Activated CD4-positive, alpha-beta memory T cell treated with anti-CD3 and anti-CD28 coated beads for 36 hours (primary cell): Measurements from ENCODE around the gene DOCK2. TPM values are rescaled to one million over a fixed set of nuclear protein-coding genes. Genes with fewer than 3 reads are reported as not detected.

Experiments used
- CTCF ChIA-PET: fragments of 350-600 bp; sonication (Branson Sonifier 250); formaldehyde crosslinking; loops from one replicate; lab custom pipeline; 2021; ENCODE audit warnings: antibody characterized with exemption, inconsistent platforms; lab: Charles Lee
- POLR2A ChIA-PET: fragments of 350-600 bp; sonication (Branson Sonifier 250); formaldehyde crosslinking; loops from one replicate; lab custom pipeline; 2021; ENCODE audit warnings: antibody characterized with exemption; lab: Charles Lee
- DNase-seq: peaks from one replicate; pipeline ENCODE4 v3.0.0-alpha.2; 2020
- H3K27ac Mint-ChIP-seq: one replicate; pipeline ENCODE4 v1.8.0; 2021; ENCODE audit warnings: mixed read lengths
- H3K27me3 Mint-ChIP-seq: one replicate; pipeline ENCODE4 v1.8.0; 2021; ENCODE audit warnings: mixed read lengths
- H3K36me3 Mint-ChIP-seq: one replicate; pipeline ENCODE4 v1.8.0; 2021; ENCODE audit warnings: mixed read lengths
- H3K4me1 Mint-ChIP-seq: one replicate; pipeline ENCODE4 v1.8.0; 2021; ENCODE audit warnings: low read depth, mixed read lengths
- H3K4me3 Mint-ChIP-seq: one replicate; pipeline ENCODE4 v1.8.0; 2021; ENCODE audit warnings: mild to moderate bottlenecking, mixed read lengths
- H3K9me3 Mint-ChIP-seq: one replicate; pipeline ENCODE4 v1.8.0; 2021; ENCODE audit warnings: mixed read lengths
- intact Hi-C: fragments of 100-400 bp; cut with micrococcal nuclease; formaldehyde crosslinking; loops from one replicate; pipeline ENCODE4 v1.15.1; 2023
- total RNA-seq, 2 experiments: library from RNA; stranded (reverse); gene quantifications; one replicate each; pipeline ENCODE4 v1.2.3, GENCODE V29; 2021

The DOCK2 gene
- total RNA-seq, 2 experiments from 2014 or later, result 191 to 205 TPM

DNA sequence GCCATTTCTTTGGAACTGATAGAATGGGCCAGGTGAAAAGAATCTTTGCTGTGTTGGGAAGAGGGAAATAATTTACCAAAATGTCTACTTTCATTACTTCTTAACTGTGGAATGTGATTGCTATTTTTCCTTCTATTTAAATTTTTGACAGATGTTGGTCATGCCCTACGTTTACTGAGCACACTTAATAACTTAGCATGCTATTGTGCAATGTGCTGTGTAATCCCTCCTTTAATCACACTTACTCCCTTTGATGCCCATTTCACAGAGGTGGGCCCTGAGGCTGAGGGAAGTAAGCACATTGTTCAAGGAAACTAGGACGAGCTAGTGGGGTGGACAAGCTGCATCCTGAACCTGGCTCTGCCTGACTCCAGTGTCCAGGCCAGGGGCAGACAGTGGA is 391.0 kb downstream of the DOCK2 start:
- CTCF ChIA-PET, result no interaction called here
- Mint-ChIP-seq H3K4me1 (no peaks in the 10 kb centered on the region), H3K36me3 (peaks cover 49% of the 10 kb centered on the region), H3K27ac (no peak overlapping the region), H3K4me3 (no peak overlapping the region), H3K27me3 (no peaks in the 10 kb centered on the region), H3K9me3 (no peaks in the 10 kb centered on the region)
- POLR2A ChIA-PET, result no interaction called here
- DNase-seq, result no peak
- intact Hi-C loops, result no loop called here

DNA sequence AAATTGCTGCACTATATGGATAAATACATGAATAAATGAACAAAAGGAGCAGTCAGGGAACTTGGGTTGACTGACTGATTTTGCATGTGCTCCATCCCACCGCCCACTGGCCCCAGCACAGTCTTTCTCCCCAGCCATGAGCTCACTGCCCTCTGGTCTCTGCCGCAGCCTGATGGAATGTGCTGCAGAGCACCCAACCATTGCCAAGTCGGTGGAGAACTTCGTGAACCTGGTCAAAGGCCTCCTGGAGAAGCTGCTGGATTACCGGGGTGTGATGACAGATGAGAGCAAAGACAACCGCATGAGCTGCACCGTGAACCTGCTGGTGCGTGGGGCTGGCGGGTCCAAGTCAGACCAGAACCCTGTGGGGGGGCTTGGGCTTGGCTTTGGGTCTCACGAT is 397.2 kb downstream of the DOCK2 start:
- intact Hi-C loops, result no loop called here
- H3K36me3 Mint-ChIP-seq, result peaks cover 37% of the 10 kb centered on the region
- no peaks in the 10 kb centered on the region for H3K27me3 Mint-ChIP-seq
- DNase-seq, result no peak
- ChIA-PET POLR2A (no interaction called here), CTCF (no interaction called here)
- H3K9me3 Mint-ChIP-seq, result no peaks in the 10 kb centered on the region
- no peaks in the 10 kb centered on the region for H3K4me1 Mint-ChIP-seq
- H3K27ac Mint-ChIP-seq, result no peak overlapping the region
- no peak overlapping the region for H3K4me3 Mint-ChIP-seq

DNA sequence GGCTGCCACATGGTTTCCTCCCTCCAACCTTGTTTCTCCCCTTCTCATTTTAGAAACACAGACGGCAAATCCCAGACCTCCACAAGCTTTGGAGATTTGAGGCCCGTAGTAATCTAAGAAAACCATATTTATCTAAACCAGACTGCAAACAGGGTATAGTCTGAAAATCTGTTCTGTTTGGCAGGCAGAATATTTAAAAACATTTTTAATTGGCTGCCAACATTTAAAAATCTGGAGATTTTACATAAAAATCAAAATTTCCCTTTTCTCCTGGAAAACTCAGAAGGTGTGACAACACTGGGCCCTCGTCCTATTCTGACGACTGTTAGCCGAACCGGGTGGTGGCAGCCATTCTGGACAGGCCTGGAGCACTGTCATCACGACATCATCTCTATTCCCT is 401.2 kb downstream of the DOCK2 start:
- H3K4me1 Mint-ChIP-seq, result peaks cover 3% of the 10 kb centered on the region
- H3K36me3 Mint-ChIP-seq, result peaks cover 41% of the 10 kb centered on the region
- H3K4me3 Mint-ChIP-seq, result no peak overlapping the region
- no peaks in the 10 kb centered on the region for H3K27me3 Mint-ChIP-seq
- DNase-seq, result no peak
- ChIA-PET POLR2A (no interaction called here), CTCF (no interaction called here)
- intact Hi-C loops, result no loop called here
- no peak overlapping the region for H3K27ac Mint-ChIP-seq
- H3K9me3 Mint-ChIP-seq, result no peaks in the 10 kb centered on the region

- POLR2A ChIA-PET, result no interaction called here
- Mint-ChIP-seq H3K27me3 (no peaks in the 10 kb centered on the region), H3K9me3 (no peaks in the 10 kb centered on the region), H3K4me3 (no peak overlapping the region), H3K36me3 (peaks cover 46% of the 10 kb centered on the region), H3K27ac (no peak overlapping the region), H3K4me1 (peaks cover 4% of the 10 kb centered on the region)
- intact Hi-C loops, result no loop called here
- no peak for DNase-seq
- CTCF ChIA-PET, result interaction anchor here (1.9 kb wide), 1 partner anchor 31 kb away, joined by 5 read pairs; no protein-coding TSS in a partner anchor
These were observed 402.8 kb downstream of the DOCK2 start for GRCh38 chr5:170039830-170040229.

- H3K27me3 Mint-ChIP-seq, result no peaks in the 10 kb centered on the region
- intact Hi-C loops, result no loop called here
These were observed 409.2 kb downstream of the DOCK2 start for GRCh38 chr5:170046241-170046640.

DNA sequence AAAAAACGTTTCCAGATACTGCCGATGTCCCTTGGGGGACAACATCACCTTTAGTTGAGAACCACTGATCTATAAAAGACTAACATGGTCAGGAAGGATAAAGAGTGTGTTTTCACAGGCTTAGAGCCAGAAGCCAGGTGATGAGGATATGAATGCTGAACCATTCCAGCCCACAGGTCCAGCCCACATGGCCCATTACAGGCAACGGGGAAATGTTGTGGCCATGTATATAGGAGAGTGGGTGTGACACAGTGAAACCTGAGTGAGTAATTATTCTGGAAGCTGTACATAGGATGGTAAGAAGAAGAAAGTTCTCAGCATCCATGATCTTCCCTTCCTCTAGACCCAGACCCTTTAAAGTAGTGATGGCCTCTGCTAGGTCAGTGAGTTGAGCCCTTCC is 412.6 kb downstream of the DOCK2 start:
- peaks cover 65% of the 10 kb centered on the region for H3K36me3 Mint-ChIP-seq
- H3K4me3 Mint-ChIP-seq, result no peak overlapping the region
- H3K27me3 Mint-ChIP-seq, result no peaks in the 10 kb centered on the region
- intact Hi-C loops, result no loop called here
- no peaks in the 10 kb centered on the region for H3K4me1 Mint-ChIP-seq
- H3K9me3 Mint-ChIP-seq, result no peaks in the 10 kb centered on the region
- CTCF ChIA-PET, result interaction anchor here (2.0 kb wide), 1 partner anchor 21 kb away, joined by 6 read pairs; no protein-coding TSS in a partner anchor
- no peak overlapping the region for H3K27ac Mint-ChIP-seq
- DNase-seq, result no peak
- POLR2A ChIA-PET, result no interaction called here

More at GRCh38 chr5:170046241-170046640, 409.2 kb downstream of the DOCK2 start:
- H3K4me3 Mint-ChIP-seq, result no peak overlapping the region
- H3K4me1 Mint-ChIP-seq, result peaks cover 4% of the 10 kb centered on the region
- ChIA-PET POLR2A (no interaction called here), CTCF (interaction anchor here (1.2 kb wide), 1 partner anchor 138 kb away, joined by 3 read pairs; no protein-coding TSS in a partner anchor)
- no peak overlapping the region for H3K27ac Mint-ChIP-seq
- no peak for DNase-seq
- H3K9me3 Mint-ChIP-seq, result no peaks in the 10 kb centered on the region
- H3K36me3 Mint-ChIP-seq, result peaks cover 61% of the 10 kb centered on the region

- CTCF ChIA-PET, result no interaction called here
- H3K27ac Mint-ChIP-seq, result no peak overlapping the region
- no peak overlapping the region for H3K4me3 Mint-ChIP-seq
- peaks cover 4% of the 10 kb centered on the region for H3K9me3 Mint-ChIP-seq
- intact Hi-C loops, result no loop called here
- DNase-seq, result no peak
- no peaks in the 10 kb centered on the region for H3K4me1 Mint-ChIP-seq
- H3K36me3 Mint-ChIP-seq, result peaks cover 82% of the 10 kb centered on the region
- POLR2A ChIA-PET, result no interaction called here
- no peaks in the 10 kb centered on the region for H3K27me3 Mint-ChIP-seq
These were observed 416.8 kb downstream of the DOCK2 start for GRCh38 chr5:170053896-170054295.

DNA sequence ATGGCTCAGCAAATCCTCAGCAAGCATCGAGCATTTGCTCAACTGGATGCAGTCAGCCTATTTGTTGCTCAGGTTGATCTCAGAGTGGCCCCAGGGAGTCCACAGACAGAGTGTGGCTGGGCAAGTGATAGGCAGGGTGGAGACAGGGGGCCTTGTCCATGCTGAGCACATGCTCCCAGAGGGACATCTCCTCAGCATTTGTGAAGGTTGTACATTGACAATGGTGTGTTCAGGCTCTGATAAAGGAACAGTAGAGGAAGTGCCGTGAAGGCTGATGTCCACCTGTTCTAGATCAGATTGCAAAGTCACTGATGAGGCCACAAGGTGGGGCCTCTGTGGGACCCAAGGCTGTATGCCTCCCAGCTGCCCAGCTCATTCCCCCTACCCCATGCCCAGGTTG is 418.5 kb downstream of the DOCK2 start:
- no peak overlapping the region for H3K4me3 Mint-ChIP-seq
- H3K27ac Mint-ChIP-seq, result no peak overlapping the region
- DNase-seq, result no peak
- H3K27me3 Mint-ChIP-seq, result no peaks in the 10 kb centered on the region
- peaks cover 7% of the 10 kb centered on the region for H3K9me3 Mint-ChIP-seq
- H3K36me3 Mint-ChIP-seq, result peaks cover 74% of the 10 kb centered on the region
- intact Hi-C loops, result no loop called here
- H3K4me1 Mint-ChIP-seq, result no peaks in the 10 kb centered on the region
- ChIA-PET POLR2A (no interaction called here), CTCF (no interaction called here)

DNA sequence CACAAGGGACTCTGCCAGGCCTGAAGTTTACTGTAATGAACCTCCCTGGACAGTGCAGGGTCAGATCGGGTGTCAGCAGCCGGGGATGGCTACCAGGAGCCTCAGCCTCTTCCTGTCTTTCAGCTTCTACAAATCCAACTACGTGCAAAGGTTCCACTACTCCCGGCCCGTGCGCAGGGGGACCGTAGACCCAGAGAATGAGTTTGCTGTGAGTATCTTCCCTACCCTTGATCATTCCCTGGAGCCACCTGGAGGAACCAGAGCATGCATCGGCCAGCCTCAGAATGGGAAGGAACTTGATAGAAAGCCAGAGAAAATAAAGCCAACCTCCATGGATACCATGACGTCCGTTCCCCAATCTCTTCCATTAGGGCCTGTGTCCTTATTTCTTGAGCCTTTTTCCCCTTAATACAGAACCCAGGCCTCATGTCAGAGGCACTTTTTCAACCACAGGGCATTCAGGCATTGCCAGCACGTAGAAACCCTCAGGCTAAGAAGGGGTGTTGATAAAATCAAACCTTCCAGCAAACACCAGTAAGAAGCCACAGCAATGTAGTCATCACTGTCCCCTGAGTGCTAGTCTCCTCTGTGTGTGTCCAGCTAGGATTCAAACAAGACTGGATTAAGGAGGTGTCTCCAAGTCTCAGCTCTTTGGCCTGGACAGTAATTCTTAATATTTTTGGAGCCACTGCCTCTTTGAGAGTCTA is 419.6 kb downstream of the DOCK2 start:
- H3K27ac Mint-ChIP-seq, result no peak overlapping the region
- H3K4me1 Mint-ChIP-seq, result no peaks in the 10 kb centered on the region
- H3K36me3 Mint-ChIP-seq, result peaks cover 73% of the 10 kb centered on the region
- H3K27me3 Mint-ChIP-seq, result no peaks in the 10 kb centered on the region
- no peak for DNase-seq
- CTCF ChIA-PET, result no interaction called here
- intact Hi-C loops, result no loop called here
- POLR2A ChIA-PET, result no interaction called here
- H3K9me3 Mint-ChIP-seq, result peaks cover 7% of the 10 kb centered on the region
- no peak overlapping the region for H3K4me3 Mint-ChIP-seq

DNA sequence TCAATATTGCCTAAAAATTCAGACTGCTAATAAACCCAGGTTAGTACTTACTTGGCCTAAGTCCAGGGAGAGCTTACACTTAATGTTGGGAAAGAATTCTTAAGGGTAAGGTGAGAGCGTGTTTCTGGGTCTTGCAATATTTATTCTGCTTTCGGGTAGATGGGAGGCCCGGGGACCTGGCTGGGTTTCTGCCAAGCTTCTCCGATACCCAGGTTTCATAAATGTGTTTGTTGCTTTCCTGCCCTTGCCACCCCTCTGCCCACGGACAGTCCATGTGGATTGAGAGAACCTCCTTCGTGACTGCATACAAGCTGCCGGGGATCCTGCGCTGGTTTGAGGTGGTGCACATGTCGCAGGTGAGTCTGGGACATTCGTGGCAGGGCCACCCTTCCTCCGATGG is 420.2 kb downstream of the DOCK2 start:
- Mint-ChIP-seq H3K27me3 (no peaks in the 10 kb centered on the region), H3K27ac (no peak overlapping the region), H3K9me3 (peaks cover 7% of the 10 kb centered on the region), H3K36me3 (peaks cover 74% of the 10 kb centered on the region), H3K4me1 (no peaks in the 10 kb centered on the region), H3K4me3 (no peak overlapping the region)
- intact Hi-C loops, result no loop called here
- no peak for DNase-seq
- CTCF ChIA-PET, result no interaction called here
- POLR2A ChIA-PET, result no interaction called here

DNA sequence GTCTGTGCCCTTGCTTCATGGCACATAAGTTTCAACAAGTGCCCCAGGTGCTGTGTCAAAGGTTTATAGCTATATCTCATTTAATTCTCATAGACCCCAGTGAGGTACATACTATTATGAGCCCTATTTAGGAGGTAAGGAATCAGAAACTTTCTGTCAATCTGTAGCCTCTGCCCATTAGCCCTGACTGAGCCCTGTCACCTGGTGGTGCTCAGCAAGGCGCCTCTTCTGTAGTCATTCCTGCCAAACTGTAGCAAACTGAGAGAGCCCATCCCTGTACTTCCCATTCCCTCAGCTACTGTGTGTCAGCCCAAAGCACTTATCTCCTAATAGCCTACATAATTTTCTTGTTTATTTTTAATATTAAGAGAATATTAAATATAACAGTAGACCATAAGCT is 422.1 kb downstream of the DOCK2 start:
- intact Hi-C loops, result no loop called here
- no peak overlapping the region for H3K27ac Mint-ChIP-seq
- peaks cover 58% of the 10 kb centered on the region for H3K36me3 Mint-ChIP-seq
- POLR2A ChIA-PET, result no interaction called here
- no peak overlapping the region for H3K4me3 Mint-ChIP-seq
- no peaks in the 10 kb centered on the region for H3K27me3 Mint-ChIP-seq
- DNase-seq, result no peak
- peaks cover 7% of the 10 kb centered on the region for H3K9me3 Mint-ChIP-seq
- CTCF ChIA-PET, result interaction anchor here (4.3 kb wide), 1 partner anchor 12 kb away, joined by 20 read pairs; no protein-coding TSS in a partner anchor
- H3K4me1 Mint-ChIP-seq, result no peaks in the 10 kb centered on the region

DNA sequence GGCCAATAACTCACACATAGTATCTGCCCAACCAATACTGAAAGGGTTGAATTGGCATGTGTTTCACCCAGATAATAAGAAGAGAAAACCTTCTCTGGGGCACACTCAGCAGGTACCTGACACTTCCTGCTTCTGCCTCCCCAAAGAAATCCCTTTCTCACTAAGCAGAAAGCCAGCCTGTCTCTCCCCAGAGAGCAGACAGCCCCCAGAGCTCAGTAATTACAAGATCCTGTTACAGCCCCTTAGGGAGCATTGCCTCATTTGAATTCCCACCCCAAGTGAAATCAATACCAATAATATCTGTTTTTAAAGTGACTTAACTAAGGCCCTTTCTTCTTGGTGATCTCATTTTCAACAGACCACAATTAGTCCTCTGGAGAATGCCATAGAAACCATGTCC is 430.1 kb downstream of the DOCK2 start:
- intact Hi-C loops, result no loop called here

DNA sequence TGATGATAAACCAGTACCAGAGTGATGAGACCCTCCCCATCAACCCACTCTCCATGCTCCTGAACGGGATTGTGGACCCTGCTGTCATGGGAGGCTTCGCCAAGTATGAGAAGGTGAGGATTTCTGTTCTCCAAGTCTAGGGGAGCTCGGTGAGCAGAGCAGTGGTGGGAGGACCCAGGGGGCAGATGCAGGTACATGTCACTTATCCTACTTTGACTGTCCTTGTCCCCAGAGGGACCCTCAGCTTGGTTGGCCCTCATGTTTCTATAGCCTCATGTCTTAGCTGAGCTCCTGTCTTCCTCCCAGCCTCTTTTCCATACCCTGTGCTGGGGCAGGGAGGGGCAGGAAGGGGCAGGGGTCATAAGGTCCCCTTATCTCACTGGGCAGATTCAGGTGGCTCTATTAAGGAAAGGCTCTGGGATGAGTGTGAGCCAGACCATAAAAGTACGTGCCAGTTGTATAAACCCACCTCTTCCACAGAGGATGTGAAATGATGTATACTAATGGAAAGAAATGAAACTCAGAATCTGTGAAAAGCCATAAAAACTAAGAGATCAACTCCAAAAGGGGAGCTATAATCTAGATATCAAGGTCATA is 430.6 kb downstream of the DOCK2 start:
- intact Hi-C loops, result no loop called here
- ChIA-PET CTCF (no interaction called here), POLR2A (no interaction called here)
- peaks cover 59% of the 10 kb centered on the region for H3K36me3 Mint-ChIP-seq
- H3K27ac Mint-ChIP-seq, result no peak overlapping the region
- H3K4me1 Mint-ChIP-seq, result no peaks in the 10 kb centered on the region
- no peak overlapping the region for H3K4me3 Mint-ChIP-seq
- no peak for DNase-seq
- H3K9me3 Mint-ChIP-seq, result no peaks in the 10 kb centered on the region
- H3K27me3 Mint-ChIP-seq, result no peaks in the 10 kb centered on the region

More for the DNA sequence above, 430.1 kb downstream of the DOCK2 start:
- H3K27me3 Mint-ChIP-seq, result no peaks in the 10 kb centered on the region
- ChIA-PET POLR2A (no interaction called here), CTCF (no interaction called here)
- no peak overlapping the region for H3K27ac Mint-ChIP-seq
- DNase-seq, result no peak
- no peaks in the 10 kb centered on the region for H3K4me1 Mint-ChIP-seq
- no peaks in the 10 kb centered on the region for H3K9me3 Mint-ChIP-seq
- no peak overlapping the region for H3K4me3 Mint-ChIP-seq
- H3K36me3 Mint-ChIP-seq, result peaks cover 61% of the 10 kb centered on the region
